Measurements from ENCODE around the gene BASP1.
"Not testable (repeated sequence)": the region's sequence is repeated elsewhere in the genome, so short reads cannot be mapped to it uniquely, and the experiment has no call there.

Gene BASP1

GRCh38 chr5:17224858-17225511 is 7.6 kb downstream of the BASP1 start:
- DNase-seq = no peak

GRCh38 chr5:17225520-17225919 is 8.1 kb downstream of the BASP1 start:
- DNase-seq = no peak

GRCh38 chr5:17227868-17228267 is 10.4 kb downstream of the BASP1 start:
- no peak for DNase-seq

DNA sequence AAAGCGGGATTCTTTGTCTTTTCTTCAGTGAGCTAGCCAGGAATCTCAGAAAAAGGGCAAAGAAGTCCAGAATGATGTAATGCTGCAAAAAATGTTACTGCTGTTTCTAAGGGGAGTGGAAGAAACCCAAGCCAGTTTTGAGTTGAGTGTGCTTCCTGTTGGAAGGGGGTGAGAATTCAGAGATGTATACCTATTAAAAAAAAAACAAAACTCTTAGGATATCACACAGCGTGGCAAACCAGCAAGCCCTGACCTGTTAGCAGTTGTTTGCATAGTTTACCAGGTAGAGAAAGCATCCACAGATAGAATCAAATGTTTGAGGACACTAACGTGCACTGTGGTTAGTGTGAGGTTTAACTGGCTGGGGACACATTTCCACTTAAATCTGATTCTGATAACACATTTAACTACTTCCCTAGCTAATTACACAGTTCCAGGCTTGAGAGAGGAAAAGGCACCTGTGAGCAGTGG is 11.4 kb downstream of the BASP1 start:
- DNase-seq = no peak

- no peak for DNase-seq
Measured at GRCh38 chr5:17229313-17229712, 11.9 kb downstream of the BASP1 start.

GRCh38 chr5:17230191-17230590 is 12.8 kb downstream of the BASP1 start:
- no peak for DNase-seq

GRCh38 chr5:17230808-17231525 is 13.5 kb downstream of the BASP1 start:
- no peak for DNase-seq

GRCh38 chr5:17232405-17232804 is 15.0 kb downstream of the BASP1 start:
- no peak for DNase-seq

GRCh38 chr5:17233488-17233887 is 16.1 kb downstream of the BASP1 start:
- DNase-seq = no peak

DNA sequence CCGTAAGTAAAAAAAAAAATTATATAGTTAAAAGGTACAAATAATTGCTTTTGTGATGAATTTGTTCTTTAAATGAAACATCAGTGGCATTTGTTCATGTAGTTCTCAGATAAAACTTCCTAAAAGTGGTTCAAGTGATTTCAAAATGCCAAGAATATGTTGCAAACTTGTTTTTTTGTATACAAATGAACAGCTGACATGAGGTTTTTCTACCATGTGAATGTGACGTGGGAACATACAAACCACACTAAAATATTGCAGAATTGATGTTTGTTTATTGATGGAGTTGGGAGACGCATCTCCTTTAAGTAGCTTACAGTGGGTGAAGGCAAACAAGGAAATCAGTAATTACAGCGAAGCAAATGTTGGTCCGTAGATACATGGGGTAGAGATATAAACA is 16.9 kb downstream of the BASP1 start:
- DNase-seq = no peak

GRCh38 chr5:17235731-17236330 is 18.4 kb downstream of the BASP1 start:
- no peak for DNase-seq

- no peak for DNase-seq
Measured at GRCh38 chr5:17238521-17239041, 21.1 kb downstream of the BASP1 start.

DNA sequence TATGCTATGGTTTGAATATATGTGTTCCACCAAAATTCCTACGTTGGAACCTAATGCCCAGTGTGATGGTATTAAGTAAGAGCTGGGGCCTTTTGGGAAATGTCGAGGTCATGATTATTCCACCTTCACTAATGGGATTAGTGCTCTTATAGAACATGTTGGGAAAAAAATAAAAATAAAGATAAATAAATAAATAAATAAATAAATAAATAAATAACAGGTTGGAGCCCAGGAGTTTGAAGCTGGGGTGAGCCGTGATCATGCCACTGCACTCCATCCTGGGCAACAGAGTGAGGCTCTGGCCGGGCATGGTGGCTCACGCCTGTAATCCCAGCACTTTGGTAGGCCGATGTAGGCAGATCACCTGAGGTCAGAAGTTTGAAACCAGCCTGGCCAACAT is 22.5 kb downstream of the BASP1 start:
- DNase-seq = no peak

DNA sequence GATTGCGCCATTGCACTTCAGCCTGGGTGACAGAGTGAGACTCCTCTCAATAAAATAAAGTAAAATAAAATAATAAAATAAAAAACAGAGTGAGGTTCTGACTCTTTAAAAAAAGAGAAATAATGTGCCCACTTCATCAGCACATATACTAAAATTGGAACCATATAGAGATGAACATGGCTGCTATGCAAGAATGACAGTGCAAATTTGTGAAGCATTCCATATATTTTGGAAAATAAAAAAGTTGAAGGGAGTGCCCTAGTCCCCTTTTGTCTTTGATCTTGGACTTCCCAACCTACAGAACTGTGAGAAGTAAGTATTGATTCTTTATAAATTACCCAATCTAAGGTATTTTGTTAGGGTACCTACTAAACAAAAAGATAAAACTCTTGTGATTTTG is 23.1 kb downstream of the BASP1 start:
- no peak for DNase-seq

DNA sequence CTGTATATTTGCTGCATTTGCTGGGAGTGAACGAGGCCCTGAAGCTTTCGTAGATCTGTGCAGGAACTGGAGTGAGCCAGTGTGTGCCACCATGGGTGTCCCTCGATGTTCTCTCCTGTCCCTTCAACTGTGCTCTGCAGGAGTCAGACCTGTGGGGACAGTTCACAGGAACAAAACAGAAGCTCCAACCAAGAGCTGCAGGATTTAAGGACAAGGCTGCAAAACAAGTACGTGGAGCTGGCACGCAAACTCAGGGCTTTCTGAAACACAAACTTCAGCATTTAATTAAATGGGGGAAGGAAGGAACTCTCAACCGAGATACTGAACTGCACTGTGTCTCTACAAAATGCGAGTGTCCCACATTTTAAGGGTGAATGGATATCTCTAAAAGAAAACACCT is 24.2 kb downstream of the BASP1 start:
- no peak for DNase-seq

- DNase-seq = no peak
Measured at GRCh38 chr5:17243287-17244063, 26.0 kb downstream of the BASP1 start.

DNA sequence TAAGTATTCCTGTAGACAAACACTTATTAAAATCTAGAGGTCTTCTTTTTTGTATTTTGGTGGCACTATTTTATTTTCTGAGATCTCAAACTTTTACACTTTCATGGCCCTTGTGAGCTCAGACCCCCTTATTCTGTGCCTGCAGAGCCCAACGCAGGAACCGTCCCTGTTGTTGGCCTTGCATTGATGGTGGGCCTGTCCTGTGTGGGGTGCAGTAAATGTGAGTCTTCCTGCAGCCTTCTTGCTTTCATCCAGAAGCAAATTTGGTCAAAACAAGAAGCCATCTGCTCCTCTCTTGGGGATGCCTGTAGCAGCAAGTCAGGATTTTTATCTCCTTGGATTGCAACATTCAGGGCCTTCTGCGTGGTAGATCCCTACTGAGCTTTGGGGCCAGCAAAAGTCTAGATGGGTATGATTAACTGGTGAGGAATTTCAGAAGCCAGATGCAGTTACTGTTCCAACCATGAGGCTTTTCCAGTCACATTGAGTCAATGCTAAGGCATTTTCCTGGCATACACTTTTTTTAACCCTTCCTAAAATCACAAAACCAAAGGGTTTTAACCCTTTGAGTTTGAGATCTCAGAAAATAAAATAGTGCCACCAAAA is 31.7 kb downstream of the BASP1 start:
- no peak for DNase-seq

DNA sequence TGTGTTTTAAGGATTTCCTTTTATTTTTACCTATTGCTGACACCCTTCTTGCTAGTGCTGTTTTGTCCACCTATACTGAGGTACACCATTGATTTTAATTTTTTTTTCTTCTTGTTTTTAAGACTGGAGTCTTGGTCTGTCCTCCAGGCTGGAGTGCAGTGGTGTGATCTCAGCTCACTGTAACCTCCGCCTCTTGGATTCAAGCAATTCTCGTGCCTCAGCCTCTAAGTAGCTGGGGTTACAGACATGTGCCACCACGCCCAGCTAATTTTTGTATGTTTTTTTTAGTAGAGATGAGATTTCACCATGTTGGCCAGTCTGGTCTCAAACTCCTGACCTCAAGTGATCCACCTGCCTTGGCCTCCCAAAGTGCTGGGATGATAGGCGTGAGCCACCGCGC is 32.4 kb downstream of the BASP1 start:
- not testable (repeated sequence) for DNase-seq

GRCh38 chr5:17252543-17252942 is 35.1 kb downstream of the BASP1 start:
- no peak for DNase-seq

GRCh38 chr5:17255471-17256021 is 38.1 kb downstream of the BASP1 start:
- DNase-seq = no peak

GRCh38 chr5:17256171-17256570 is 38.7 kb downstream of the BASP1 start:
- DNase-seq = no peak

DNA sequence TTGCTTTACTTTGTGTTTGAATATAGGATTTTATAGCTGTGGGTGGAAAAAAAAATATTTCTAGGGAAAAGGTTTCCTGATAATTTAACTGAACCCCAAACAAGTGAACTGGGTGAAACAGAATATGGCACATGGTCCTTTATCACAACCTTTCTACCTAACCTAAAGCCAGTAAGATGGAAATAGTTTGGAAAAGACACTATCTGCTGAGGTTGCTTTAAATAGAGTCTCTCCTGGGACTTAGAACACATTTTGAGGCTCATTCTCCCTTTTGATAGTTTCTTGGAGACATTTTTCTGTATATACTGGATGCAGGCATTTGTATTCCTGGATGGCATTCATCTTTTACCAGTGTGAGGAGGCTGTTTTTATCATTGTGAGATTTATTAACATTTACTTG is 39.4 kb downstream of the BASP1 start:
- DNase-seq = no peak

Measured in NCI-H1436 (cell line).